Upper lobe of left lung (tissue), 4 donors: ENCODE measurements around the gene CD44.

ENCODE experiments used
- CTCF ChIP-seq, 6 experiments: fragments of 450-650 bp in 4 of 6; fragments of 200-600 bp in 2 of 6; sonication (generic) in 2 of 6; IDR thresholded peaks; one replicate each; pipeline ENCODE4 v1.5.1; 2016 to 2019; ENCODE audit warnings: antibody characterized with exemption in 6 of 6
- EP300 ChIP-seq, 4 donors: sonication (generic); formaldehyde crosslinking; IDR thresholded peaks; one replicate each; pipeline ENCODE4 v1.5.1; 2017; ENCODE audit warnings: antibody characterized with exemption in 4 of 4, control low read depth in 2 of 4
- POLR2A ChIP-seq, 4 donors: fragments of 450-650 bp; IDR thresholded peaks; one replicate each; pipeline ENCODE4 v1.5.1; 2016 to 2017; ENCODE audit warnings: antibody characterized with exemption in 4 of 4, mild to moderate bottlenecking in 2 of 4
- POLR2AphosphoS5 ChIP-seq, 2 donors: sonication (generic); formaldehyde crosslinking; IDR thresholded peaks; one replicate each; pipeline ENCODE4 v1.5.1; 2017; ENCODE audit warnings: antibody characterized with exemption in 2 of 2

GRCh38 chr11:35215945-35216344 is 77.0 kb downstream of the CD44 start:
- TF ChIP-seq CTCF (IDR thresholded peaks at IDR 0.05) (no peak), EP300 (IDR thresholded peaks at IDR 0.05) (no peak), POLR2A (IDR thresholded peaks at IDR 0.05) (no peak), POLR2AphosphoS5 (IDR thresholded peaks at IDR 0.05) (no peak)
